ENCODE measurements around the gene EHD3.
"Not testable (repeated sequence)": the region's sequence is repeated elsewhere in the genome, so short reads cannot be mapped to it uniquely, and the experiment has no call there.

Gene EHD3

GRCh38 chr2:31256611-31257382 lies 22.8 kb downstream of the EHD3 start:
- DNase-seq: no peak

- DNase-seq: no peak
These were observed 24.4 kb downstream of the EHD3 start for GRCh38 chr2:31258351-31258750.

- DNase-seq: no peak
These were observed 25.1 kb downstream of the EHD3 start for GRCh38 chr2:31259075-31259474.

GRCh38 chr2:31260870-31261269 lies 26.9 kb downstream of the EHD3 start:
- DNase-seq: peak in 5 of 14 donors; percentile 17 to 38 (median 19)

GRCh38 chr2:31263636-31264190 lies 29.8 kb downstream of the EHD3 start:
- DNase-seq: no peak

- no peak for DNase-seq
These were observed 31.3 kb downstream of the EHD3 start for GRCh38 chr2:31265234-31265633.

GRCh38 chr2:31266804-31267203 lies 32.9 kb downstream of the EHD3 start:
- DNase-seq: no peak

GRCh38 chr2:31267437-31268120 lies 33.6 kb downstream of the EHD3 start:
- DNase-seq: peak in 1 of 14 donors; percentile 76

GRCh38 chr2:31268344-31268743 lies 34.4 kb downstream of the EHD3 start:
- DNase-seq: no peak

- no peak for DNase-seq
These were observed 35.1 kb downstream of the EHD3 start for GRCh38 chr2:31269087-31269486.

GRCh38 chr2:31270131-31270530 lies 36.2 kb downstream of the EHD3 start:
- DNase-seq: no peak

GRCh38 chr2:31270822-31271231 lies 36.9 kb downstream of the EHD3 start:
- DNase-seq: no peak

GRCh38 chr2:31271851-31272267 lies 37.9 kb downstream of the EHD3 start:
- no peak for DNase-seq

- no peak for DNase-seq
These were observed 40.6 kb downstream of the EHD3 start for GRCh38 chr2:31274401-31275075.

GRCh38 chr2:31275976-31276375 lies 42.0 kb downstream of the EHD3 start:
- DNase-seq: no peak

- DNase-seq: no peak
These were observed 43.7 kb downstream of the EHD3 start for GRCh38 chr2:31277621-31278020.

- DNase-seq: no peak
These were observed 48.7 kb downstream of the EHD3 start for GRCh38 chr2:31282634-31283033.

GRCh38 chr2:31283193-31283919 lies 49.4 kb downstream of the EHD3 start:
- not testable (repeated sequence) for DNase-seq

- DNase-seq: no peak
These were observed 50.2 kb downstream of the EHD3 start for GRCh38 chr2:31284107-31284506.

- no peak for DNase-seq
These were observed 52.3 kb downstream of the EHD3 start for GRCh38 chr2:31286230-31286629.

- no peak for DNase-seq
These were observed 53.1 kb downstream of the EHD3 start for GRCh38 chr2:31286961-31287550.

- DNase-seq: no peak
These were observed 53.7 kb downstream of the EHD3 start for GRCh38 chr2:31287654-31288053.

Data from C1 segment of cervical spinal cord (tissue), 14 donors.